ENCODE results near the gene NFATC4.
"Not testable (repeated sequence)": the region's sequence is repeated elsewhere in the genome, so short reads cannot be mapped to it uniquely, and the experiment has no call there.

Gene NFATC4

DNA sequence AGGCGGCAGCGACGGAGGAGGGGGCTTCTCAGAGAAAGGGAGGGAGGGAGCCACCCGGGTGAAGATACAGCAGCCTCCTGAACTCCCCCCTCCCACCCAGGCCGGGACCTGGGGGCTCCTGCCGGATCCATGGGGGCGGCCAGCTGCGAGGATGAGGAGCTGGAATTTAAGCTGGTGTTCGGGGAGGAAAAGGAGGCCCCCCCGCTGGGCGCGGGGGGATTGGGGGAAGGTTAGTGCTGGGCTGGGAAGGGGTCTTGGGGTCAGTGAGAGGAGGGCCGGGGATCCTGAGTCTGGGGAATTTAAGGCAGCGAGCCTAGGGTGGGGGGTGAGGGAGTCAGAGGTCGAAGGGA, 203 bp downstream of the NFATC4 start:
- peak in 1 of 3 experiments; percentile 69 for DNase-seq

DNA sequence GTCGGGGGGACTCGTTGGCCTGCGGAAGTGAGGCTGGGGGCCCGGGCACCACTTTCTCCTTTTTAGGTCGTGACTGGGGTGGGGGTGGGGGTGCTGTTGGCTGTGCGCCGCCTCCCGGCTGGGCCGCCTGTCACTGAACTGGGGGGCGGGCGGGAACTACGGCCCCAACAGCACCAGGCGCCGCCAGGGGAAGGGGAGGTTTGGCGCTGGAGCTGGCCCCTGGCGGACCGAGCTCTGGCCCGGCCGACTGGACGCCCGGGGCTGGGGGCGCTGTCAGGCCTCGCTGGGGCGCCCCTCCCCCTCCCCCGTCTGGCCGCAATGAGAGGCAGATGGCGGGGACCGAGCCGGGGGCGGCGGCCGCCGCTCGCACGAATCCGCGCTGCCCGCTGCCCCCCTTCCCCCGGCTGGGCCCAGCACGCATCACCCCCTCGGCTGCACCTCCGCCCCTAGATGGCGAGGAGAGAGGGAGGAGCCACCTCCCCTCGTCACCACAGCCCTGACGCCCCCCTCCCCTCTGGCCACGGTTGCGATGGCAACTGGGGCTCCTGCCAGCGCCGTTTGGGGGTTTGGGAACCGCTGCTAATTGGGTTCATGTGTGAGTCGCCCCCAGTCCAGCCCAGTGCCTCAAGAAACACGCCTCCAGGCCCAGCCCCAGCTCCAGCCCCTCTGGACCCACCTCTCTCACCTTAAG, 723 bp downstream of the NFATC4 start:
- peak; percentile 67 to 89 (median 83) for DNase-seq

DNA sequence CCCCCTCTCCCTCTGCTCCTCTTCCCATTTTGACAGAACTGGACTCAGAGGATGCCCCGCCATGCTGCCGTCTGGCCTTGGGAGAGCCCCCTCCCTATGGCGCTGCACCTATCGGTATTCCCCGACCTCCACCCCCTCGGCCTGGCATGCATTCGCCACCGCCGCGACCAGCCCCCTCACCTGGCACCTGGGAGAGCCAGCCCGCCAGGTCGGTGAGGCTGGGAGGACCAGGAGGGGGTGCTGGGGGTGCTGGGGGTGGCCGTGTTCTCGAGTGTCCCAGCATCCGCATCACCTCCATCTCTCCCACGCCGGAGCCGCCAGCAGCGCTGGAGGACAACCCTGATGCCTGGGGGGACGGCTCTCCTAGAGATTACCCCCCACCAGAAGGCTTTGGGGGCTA, 1.5 kb downstream of the NFATC4 start:
- DNase-seq = no peak

DNA sequence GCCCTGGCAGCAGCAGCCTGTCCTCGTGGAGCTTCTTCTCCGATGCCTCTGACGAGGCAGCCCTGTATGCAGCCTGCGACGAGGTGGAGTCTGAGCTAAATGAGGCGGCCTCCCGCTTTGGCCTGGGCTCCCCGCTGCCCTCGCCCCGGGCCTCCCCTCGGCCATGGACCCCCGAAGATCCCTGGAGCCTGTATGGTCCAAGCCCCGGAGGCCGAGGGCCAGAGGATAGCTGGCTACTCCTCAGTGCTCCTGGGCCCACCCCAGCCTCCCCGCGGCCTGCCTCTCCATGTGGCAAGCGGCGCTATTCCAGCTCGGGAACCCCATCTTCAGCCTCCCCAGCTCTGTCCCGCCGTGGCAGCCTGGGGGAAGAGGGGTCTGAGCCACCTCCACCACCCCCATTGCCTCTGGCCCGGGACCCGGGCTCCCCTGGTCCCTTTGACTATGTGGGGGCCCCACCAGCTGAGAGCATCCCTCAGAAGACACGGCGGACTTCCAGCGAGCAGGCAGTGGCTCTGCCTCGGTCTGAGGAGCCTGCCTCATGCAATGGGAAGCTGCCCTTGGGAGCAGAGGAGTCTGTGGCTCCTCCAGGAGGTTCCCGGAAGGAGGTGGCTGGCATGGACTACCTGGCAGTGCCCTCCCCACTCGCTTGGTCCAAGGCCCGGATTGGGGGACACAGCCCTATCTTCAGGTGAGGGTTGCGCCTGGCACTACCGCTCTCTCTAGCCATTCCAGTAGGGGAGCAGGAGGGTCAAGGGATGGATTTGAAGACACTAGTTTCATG, 2.1 kb downstream of the NFATC4 start:
- DNase-seq = no peak

DNA sequence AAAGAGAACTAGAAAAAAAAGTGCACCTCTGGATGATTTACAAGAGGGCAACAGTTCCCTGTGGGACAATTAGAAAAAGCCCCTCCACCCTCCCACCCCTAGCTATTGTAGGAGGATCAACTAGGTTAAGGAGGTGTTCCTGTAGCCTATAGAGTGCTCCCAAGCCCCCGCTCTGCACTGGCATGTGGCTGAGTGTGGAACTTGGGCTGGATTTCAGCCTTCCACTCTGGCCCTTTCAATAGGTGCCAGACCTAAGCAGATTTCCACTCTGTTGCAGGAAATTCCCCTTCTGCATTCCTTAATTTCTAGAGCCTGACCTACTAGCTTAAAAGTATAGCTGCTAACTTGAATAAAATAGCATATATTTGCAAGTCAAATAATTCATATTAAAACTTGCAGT, 2.8 kb downstream of the NFATC4 start:
- DNase-seq = no peak

DNA sequence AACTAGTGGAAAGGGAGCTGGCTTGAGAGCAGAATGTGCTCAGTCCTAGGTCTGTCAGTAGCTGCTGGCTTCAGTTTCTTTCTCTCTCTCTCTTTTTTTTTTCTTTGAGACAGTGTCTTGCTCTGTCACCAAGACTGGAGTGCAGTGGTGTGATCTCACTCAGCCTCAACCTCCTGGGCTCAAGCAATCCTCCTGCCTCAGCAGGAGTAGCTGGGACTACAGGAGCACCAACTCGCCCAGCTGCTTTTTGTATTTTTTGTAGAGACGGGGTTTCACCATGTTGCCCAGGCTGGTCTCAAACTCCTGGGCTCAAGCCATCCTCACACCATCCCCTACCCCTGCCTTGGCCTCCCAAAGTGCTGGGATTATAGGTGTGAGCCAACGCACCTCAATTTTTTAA, 3.6 kb downstream of the NFATC4 start:
- DNase-seq = not testable (repeated sequence)

DNA sequence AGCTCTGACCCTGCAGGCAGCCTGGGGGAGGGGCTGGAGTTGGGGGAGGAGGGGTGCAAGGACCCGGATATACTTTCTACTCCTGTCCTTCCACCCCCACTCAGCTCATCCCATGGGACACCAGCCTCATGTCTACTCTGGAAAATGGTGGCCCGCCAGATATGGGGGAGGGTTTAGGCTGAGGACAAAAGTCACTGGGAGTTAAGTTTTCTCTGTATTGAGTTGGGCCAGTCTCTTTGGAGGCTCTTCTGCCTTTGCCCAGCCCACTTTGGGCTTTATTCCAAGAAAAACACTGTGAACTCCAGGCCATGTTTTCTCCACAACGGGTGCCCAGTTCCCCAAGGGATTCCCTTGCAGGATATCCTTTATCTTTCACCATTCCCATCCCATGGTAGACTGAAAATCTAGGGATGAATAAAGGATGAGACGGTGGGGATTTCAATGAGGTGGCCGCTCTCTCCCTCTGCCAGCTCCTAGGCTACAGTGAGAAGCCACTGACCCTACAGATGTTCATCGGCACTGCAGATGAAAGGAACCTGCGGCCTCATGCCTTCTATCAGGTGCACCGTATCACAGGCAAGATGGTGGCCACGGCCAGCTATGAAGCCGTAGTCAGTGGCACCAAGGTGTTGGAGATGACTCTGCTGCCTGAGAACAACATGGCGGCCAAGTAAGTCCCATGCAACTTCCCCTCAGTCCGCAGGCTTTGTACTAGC, 4.9 kb downstream of the NFATC4 start:
- peak in 1 of 3 experiments; percentile 91 for DNase-seq

DNA sequence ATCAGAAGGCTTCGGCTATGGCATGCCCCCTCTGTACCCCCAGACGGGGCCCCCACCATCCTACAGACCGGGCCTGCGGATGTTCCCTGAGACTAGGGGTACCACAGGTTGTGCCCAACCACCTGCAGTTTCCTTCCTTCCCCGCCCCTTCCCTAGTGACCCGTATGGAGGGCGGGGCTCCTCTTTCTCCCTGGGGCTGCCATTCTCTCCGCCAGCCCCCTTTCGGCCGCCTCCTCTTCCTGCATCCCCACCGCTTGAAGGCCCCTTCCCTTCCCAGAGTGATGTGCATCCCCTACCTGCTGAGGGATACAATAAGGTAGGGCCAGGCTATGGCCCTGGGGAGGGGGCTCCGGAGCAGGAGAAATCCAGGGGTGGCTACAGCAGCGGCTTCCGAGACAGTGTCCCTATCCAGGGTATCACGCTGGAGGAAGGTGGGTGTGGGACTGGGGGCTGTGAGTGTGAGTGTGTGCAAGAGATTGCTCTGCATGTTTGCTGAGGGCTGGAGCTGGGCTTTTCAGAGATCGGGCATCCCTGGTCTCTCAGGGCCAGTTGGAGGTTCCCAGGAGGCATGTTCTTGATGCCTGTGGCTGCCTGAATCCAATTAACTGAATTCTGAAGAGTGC, 8.6 kb downstream of the NFATC4 start:
- DNase-seq = peak in 1 of 3 experiments; percentile 67

DNA sequence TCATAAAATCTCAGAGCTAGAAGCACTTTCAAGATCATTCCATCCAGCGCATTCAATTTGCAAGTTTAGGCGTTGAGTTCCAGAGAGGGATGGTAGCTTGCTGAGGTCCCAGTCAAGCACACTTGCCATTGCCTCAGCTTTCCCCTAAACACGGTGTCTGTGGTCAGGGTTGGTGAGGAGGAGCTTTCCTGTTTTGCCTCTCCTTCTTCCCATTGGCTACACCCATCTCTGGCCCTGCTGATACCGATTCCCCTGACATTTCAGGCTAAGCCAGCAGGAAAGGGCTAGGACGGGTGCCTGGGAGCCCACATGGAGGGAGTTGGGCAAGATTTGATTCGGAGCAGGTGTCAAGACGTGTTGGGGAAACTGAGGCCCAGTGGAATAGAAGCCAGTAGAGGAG, 9.1 kb downstream of the NFATC4 start:
- DNase-seq = peak in 1 of 3 experiments; percentile 66

DNA sequence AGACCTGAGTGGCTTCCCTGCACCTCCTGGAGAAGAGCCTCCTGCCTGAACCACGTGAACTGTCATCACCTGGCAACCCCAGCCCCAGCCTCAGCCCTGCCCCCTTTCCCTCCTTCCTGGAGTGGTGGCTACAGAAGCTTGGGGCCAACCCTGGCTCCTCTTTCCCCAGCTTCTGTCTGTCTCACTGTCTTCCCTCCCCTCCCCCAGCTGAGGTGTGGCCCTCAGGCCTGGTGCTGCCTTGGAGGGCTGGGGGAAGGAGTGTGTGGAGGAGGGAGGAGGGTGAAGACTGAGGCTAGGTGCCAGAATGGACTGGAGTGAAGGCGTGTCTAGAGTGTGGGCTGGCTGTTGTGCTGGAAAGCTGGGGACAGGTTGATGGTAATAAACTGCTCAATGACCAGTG, 9.7 kb downstream of the NFATC4 start:
- DNase-seq = peak; percentile 36 to 93 (median 51)

DNA sequence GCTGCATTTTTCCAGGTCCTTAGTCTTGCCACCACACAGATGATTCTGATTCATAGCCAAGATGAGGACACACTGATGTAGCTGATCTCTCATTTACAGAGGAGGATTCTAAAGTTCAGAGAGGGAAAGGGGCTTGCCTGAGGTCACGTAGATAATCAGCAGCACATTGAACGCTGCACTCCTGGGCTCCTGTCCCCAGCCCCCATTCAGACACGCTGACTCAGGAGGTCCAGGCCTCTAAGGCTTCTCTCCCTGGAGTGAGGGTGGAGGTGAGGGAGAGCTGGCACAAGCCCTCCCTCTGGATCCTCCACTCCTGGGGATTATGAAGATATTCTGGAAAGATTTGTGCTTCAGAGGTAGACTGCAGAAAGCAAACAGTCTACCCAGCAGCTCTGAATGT, 10.3 kb downstream of the NFATC4 start:
- DNase-seq = no peak

DNA sequence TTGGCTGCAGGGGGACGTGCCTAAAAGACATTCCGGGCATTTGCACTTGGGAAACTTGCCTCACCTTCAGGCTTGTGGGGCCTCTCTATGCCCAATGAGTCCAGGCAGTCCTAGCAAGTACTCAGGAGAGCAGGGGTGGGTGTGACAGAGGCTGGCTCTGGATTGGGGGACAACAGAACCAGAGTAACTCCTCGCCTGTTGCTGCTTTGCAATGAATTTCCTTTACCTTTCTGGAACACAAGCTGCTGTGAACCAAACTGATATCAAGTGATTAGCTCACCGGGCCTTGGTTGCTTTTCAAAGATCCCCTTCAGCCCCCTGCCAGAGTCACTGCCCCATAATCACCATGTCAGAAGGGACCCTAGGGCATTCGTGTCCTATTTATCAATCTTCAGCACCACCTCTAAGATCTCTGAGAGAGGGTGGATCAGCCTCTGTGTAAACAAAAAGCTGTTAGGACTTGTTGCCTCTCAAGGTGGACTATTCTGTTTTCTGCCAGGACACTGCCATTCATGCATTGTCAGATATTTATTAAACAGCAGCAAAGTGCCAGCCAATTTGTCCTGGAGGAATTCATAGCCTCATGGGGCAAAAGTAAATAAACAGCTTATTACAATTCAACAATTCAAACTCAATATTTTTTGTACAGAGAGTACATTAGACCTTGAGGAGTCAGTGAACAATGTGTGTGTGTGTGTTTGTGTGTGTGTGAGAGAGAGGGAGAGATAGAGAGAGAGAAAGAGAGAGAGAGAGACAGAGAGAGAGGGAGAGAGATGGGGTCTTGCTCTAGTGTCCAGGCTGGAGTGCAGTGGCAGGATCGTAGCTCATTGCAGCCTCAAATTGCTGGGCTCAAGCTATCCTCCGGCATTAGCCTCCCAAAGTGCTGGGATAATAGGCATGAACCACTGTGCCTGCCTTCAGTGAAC, 11.3 kb downstream of the NFATC4 start:
- DNase-seq = peak in 2 of 3 experiments; percentile 58 to 89

DNA sequence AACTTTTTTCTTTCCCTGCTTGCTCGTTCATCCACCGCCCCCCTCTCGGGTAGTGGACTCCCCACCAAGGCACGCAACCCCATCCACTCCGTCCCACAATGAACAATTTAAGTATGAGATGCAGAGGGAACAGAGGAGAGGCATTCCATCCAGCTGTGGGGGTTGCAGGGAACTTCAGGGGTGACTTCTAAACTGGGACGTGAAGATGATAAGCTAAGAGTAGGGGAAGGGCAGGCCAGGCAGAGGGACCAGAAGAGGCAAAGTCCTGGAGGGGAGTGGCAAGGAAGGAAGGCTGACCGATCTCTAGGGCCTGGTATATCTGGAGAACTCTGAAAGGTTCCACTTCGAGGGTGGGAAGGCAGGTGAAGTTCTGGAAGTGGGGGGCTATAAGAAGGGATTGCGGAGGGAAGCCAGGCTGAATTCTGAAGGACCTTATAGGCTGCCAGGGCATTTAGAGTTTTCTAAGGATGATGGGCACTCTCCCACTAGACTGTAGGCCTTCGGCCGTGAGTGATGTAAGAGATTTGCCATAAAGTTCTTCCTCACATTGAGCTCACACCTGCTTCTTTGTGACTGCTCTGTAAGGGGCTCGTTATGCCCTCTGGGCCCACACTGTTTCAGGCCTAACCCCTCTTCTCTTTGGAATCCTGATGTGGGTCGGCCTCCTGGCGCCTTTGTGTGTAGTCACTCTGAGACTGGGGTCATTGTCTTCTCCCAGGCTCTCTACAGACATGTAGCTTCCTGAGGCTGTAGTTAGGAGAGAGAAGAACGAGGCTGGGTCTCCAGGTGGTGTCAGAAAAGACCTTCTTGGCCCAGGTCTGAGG, 12.1 kb downstream of the NFATC4 start:
- DNase-seq = peak in 1 of 3 experiments; percentile 18

DNA sequence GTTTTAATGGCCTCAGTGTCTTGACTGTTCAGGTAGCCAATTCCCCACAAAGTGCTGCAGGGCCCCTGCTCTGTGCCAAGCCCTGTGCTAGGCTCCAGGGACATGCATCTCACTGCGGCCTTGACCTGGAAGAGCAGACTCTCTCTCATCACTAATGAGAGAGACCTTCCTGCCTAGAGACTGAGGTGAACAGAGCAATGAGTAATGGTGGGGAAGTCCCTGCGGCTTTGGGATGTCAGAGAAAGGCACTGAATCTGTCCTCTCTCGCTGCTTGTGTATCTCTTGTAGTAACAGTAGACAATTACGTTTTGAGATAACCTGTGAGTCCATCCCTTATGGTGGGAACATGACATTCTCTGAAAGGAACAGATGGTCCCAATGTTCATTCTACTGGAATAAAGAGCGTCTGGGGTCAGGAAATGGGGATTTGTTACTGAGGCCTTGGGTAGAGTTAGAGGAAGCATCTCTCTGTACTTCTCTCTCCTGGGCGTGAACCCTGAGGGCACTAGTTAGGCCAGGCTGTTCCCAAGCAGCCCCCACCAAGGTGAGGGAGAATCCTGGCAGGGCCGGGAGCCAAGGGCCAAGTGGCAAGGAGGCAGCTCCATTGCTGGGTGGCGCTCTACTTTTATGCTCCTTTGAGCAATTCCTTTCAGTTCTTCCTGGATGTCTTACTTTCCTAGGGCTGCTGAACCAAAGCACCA, 13.5 kb downstream of the NFATC4 start:
- DNase-seq = no peak

DNA sequence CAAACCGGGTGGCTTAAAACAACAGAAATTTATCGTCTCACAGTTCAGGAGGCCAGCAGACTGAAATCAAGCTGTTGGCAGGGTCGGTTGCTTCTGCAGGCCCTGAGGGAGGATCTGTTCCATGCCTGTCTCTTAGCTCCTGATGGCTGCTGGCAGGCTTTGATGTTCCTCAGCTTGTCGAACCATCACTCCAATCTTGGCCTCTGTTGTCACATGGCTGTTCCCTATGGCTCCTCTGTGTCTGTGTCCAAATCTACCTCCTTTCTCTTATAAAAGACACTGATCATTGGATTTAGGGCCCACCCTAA, 14.0 kb downstream of the NFATC4 start:
- no peak for DNase-seq

DNA sequence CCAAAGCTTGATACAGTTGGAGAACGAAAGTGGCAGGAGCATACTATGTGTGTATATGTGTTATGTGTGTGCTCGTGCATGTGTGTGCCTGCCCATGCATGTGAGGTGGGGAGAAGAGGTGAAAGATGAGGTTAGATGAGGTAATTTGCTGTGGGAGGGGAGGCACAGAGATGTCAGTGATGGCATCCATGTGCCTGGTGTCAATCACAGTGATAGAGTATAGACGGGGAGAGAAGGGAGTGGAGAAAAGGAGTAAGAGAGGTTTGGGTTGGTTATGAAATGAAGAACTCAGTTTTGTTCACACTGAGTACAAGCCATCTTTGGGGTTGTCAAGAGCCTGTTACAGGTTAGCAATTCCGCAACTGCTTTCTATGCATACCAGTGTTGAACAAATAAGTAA, 16.2 kb downstream of the NFATC4 start:
- DNase-seq = no peak

DNA sequence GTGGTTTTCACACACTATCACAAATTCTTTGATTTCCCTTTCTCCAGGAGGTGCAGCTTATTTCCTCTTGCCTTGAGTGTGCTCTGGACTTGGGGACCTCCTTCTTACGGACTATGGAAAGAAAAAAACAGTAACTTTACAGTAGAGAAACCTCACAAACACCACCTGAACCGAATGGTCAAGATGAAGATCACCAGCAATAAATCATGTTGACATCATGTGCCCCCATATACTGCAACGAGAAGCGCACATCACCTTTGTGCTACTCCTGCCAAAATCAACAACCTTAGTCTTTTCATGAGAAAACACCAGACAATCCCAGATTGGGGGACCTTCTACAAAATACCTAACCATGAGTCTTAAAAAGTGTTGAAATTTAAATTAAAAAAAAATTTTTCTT, 17.5 kb downstream of the NFATC4 start:
- DNase-seq = no peak

DNA sequence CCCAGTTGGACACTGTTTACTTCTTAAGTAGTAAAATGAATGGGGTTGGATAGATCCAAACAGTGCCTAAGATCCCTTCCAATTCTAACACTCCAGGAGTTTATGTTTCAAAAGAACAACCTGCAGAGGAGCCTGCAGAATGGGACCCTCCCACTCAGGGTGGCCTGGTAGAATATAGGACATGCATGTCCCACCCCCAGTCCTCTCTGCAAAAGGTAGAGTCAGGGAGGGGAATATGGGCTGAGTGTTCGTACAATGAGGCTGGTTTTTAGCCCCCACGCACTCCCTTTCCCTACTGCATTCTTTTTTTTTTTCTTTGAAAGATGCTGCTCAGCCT, 19.0 kb downstream of the NFATC4 start:
- no peak for DNase-seq

DNA sequence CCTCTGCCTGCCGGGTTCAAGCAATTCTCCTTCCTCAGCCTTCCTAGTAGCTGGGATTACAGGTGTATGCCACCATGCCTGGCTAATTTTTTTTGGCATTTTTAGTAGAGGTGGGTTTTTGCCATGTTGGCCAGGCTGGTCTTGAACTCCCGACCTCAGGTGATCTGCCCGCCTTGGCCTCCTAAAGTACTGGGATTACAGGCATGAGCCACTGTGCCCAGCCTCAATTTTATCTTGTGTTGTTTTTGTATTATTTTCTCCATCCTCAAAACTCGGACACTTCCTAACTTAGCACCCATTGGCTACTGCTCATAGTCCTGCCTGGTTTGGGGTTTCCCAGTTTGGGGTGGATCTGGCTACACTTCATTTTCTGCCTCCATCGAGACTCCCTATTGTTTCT, 19.6 kb downstream of the NFATC4 start:
- DNase-seq = not testable (repeated sequence)

DNA sequence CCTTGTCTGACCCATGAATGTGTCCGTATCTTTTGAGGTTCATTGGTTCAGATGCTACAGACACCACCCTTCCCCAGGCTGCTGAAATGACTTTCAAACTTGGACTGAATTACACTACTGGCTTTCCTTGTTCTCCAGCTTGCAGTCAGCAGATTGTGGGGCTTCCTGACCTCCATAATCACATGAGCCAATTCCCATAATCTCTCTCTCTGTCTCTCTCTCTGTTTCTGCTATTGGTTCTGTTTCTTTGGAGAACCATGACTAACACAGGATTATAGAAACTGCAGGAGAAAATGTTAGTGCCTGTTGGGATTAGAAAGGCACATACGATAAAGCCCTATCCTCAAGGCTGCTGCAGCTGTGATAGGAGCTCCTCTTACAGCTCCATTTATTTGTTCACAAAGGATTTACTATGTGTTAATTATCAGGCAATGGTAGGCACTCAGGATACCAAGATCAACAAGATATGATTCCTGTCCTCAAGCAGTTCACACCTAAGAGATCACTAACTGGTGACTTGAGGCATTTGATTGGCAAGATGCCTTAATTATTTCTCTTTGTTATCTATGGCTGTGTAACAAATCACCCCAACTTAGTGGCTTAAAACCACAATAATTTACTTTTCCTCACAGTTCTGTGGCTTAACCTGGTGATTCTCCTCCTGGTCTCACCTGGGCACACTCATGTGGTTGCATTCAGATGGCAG, 20.6 kb downstream of the NFATC4 start:
- DNase-seq = peak in 1 of 3 experiments; percentile 23
